HFF-Myc (cell line): ENCODE data around the gene PABPN1.
"Not testable (repeated sequence)": the region's sequence is repeated elsewhere in the genome, so short reads cannot be mapped to it uniquely, and the experiment has no call there.

Experiments
- DNase-seq: peaks from one replicate; pipeline ENCODE4 v3.0.0-alpha.2; 2011; ENCODE audit warnings: low read depth; ENCODE audit errors: extremely low read depth
- H3K4me3 ChIP-seq: replicated peaks from 2 replicates; pipeline ENCODE4 v1.5.1; 2011; ENCODE audit warnings: low read depth, mild to moderate bottlenecking, control low read depth, low read length
- TF ChIP-seq, protein P1 (sequence below): IDR thresholded peaks from 2 replicates; pipeline ENCODE4 v1.5.1; 2012; ENCODE audit warnings: mild to moderate bottlenecking, low read depth, low read length, control low read depth; ENCODE audit errors: missing control alignments

Gene PABPN1

DNA sequence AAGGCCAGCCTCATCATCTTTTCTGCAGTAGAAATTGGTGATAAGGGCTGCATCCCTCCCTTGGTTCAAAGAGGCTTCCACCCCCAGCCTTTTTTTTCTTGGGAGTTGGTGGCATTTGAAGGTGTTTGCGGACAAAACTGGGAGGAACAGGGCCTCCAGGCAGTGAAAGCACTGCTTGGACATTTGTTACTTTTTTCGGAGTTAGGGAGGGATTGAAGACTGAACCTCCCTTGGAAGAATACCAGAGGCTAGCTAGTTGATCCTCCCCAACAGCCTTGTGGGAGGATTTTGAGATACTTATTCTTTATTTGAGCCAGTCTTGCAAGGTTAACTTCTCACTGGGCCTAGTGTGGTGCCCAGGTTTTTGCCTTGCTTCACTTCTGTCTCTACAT, 3.2 kb downstream of the PABPN1 start:
- DNase-seq: no peak
- H3K4me3 ChIP-seq: no peak overlapping the region
- TF ChIP-seq, protein P1, sequence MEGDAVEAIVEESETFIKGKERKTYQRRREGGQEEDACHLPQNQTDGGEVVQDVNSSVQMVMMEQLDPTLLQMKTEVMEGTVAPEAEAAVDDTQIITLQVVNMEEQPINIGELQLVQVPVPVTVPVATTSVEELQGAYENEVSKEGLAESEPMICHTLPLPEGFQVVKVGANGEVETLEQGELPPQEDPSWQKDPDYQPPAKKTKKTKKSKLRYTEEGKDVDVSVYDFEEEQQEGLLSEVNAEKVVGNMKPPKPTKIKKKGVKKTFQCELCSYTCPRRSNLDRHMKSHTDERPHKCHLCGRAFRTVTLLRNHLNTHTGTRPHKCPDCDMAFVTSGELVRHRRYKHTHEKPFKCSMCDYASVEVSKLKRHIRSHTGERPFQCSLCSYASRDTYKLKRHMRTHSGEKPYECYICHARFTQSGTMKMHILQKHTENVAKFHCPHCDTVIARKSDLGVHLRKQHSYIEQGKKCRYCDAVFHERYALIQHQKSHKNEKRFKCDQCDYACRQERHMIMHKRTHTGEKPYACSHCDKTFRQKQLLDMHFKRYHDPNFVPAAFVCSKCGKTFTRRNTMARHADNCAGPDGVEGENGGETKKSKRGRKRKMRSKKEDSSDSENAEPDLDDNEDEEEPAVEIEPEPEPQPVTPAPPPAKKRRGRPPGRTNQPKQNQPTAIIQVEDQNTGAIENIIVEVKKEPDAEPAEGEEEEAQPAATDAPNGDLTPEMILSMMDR: no peak

DNA sequence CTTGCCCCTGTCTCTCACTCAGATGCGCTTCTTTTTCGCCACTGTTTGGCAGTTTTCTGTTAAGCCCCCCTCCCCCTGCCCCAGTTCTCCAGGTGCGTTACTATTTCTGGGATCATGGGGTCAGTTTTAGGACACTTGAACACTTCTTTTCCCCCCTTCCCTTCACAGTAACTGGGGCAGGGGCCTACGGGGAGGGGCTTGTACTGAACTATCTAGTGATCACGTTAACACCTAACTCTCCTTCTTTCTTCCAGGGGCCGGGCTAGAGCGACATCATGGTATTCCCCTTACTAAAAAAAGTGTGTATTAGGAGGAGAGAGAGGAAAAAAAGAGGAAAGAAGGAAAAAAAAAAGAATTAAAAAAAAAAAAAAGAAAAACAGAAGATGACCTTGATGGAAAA, 3.7 kb downstream of the PABPN1 start:
- H3K4me3 ChIP-seq: no peak overlapping the region
- DNase-seq: no peak
- TF ChIP-seq, protein P1: no peak

DNA sequence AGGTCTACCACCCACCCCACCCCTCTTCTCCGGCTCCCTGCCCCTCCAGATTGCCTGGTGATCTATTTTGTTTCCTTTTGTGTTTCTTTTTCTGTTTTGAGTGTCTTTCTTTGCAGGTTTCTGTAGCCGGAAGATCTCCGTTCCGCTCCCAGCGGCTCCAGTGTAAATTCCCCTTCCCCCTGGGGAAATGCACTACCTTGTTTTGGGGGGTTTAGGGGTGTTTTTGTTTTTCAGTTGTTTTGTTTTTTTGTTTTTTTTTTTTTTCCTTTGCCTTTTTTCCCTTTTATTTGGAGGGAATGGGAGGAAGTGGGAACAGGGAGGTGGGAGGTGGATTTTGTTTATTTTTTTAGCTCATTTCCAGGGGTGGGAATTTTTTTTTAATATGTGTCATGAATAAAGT, 4.5 kb downstream of the PABPN1 start:
- not testable (repeated sequence) for DNase-seq, H3K4me3 ChIP-seq

DNA sequence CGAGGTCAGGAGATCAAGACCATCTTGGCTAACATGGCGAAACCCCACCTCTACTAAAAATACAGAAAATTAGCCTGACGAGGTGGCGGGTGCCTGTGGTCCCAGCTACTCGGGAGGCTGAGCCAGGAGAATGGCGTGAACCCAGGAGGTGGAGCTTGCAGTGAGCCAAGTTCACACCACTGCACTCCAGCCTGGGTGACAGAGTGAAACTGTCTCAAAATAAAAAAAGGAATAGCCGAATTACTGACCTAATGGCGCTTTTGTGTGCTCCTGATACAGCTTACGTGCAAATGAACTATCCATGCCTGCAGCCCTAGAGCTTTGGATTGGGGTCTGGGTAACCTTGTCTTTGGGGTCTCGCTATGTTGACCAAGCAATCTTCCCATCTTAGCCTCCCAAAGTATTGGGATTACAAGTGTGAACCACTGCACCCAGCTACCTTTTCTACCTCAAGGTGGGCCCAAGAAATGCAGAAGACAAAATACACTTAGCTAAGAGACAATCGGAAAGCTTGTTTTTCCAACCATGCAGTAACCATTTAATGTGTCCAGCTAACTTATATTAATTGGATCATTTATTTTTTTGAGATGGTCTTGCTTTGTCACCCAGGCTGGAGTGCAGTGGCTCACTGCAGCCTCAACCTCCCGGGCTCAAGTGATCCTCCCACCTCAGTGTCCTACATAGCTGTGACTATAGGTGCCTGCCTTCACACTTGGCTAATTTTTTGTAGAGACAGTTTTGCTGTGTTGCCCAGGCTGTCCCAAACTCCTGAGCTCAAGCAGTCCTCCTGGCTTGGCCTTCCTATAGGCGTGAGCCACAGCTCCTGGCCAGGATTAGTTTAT, 5.5 kb downstream of the PABPN1 start:
- no peak for DNase-seq
- TF ChIP-seq, protein P1: no peak
- H3K4me3 ChIP-seq: no peak overlapping the region

DNA sequence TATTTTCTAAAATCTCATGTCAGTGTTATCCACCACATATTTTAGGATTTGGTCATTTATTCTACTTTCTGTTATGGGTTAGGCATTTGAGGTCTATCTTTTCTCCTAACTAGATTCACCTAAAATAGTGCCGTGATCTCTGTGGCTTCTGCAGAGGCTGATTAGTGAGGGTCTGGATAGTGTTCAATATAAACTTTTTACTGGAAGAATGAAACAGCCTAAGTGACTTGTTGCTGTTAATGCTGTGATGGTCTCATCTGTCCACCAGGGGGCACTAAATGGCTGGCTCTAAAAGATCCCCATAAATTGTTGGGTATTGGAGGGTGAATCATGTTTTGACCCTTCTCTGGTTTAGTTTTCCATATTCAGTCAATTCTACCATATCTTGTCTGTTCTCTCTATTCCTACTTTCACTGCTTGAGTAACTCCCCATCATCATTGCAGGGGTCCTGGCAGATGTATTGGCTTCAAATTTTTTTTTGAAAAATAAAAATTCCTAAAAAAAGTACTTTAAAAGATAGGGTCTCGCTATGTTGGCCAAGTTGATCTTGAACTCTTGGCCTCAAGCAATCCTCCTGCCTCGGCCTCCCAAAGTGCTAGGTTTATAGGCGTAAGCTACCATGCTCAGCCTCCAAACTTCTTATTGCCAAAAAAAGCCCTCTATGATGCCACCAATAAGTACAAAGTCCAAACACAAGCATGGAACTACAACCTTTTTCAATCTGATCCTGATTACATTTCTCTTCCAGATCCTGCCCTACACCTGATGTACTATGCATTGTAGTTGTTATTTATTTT, 6.9 kb downstream of the PABPN1 start:
- H3K4me3 ChIP-seq: no peak overlapping the region
- peak; percentile 65 for DNase-seq
- TF ChIP-seq, protein P1: peak; percentile 81

DNA sequence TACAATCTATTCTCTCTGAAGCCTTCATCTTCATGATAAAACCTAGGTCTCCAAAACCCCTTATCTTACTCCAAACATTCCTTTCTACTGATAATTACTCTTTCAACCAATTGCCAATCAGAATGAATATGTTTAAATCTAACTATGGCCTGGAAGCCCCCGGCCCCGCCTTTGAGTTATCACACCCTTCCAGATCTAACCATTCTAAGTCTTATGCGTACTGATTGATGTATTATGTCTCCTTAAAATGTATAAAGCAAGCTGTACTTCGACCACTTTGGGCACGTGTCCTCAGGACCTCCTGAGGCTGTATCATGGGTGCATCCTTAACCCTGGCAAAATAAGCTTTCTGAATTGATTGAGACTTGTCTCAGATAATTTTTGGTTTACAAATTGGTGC, 14.4 kb downstream of the PABPN1 start:
- DNase-seq: no peak
- TF ChIP-seq, protein P1: no peak
- H3K4me3 ChIP-seq: no peak overlapping the region
